GM23338 (cell line): ENCODE measurements around the gene CDC23.

ENCODE experiments used
- CREB1 ChIP-seq: fragments of 250-450 bp; sonication (Bioruptor Pico); IDR thresholded peaks from 2 replicates; pipeline ENCODE4 v1.5.0; 2020; ENCODE audit warnings: low read depth, mild to moderate bottlenecking, moderate library complexity
- CTCF ChIP-seq, 2 experiments: fragments of 200-600 bp in 1 of 2; sonication (generic) in 1 of 2; conservative IDR thresholded peaks; 2 replicates each; pipeline versions ENCODE4 v1.5.1 to v1.6.1; 2016 to 2017; ENCODE audit warnings: antibody characterized with exemption in 2 of 2, low read depth in 2 of 2, mild to moderate bottlenecking in 2 of 2, moderate library complexity in 1 of 2
- EZH2 ChIP-seq: fragments of 200-600 bp; sonication (generic); IDR thresholded peaks from one replicate; pipeline ENCODE4 v1.8.0; 2017; ENCODE audit warnings: antibody characterized with exemption, mild to moderate bottlenecking, low read depth; ENCODE audit not compliant: unreplicated experiment
- EZH2phosphoT487 ChIP-seq: fragments of 200-600 bp; sonication (generic); IDR thresholded peaks from one replicate; pipeline ENCODE4 v1.8.1; 2018; ENCODE audit warnings: antibody characterized with exemption; ENCODE audit not compliant: unreplicated experiment
- JUNB ChIP-seq: IDR thresholded peaks from one replicate; pipeline ENCODE4 v1.6.1; 2016; ENCODE audit warnings: antibody characterized with exemption; ENCODE audit not compliant: unreplicated experiment
- NANOG ChIP-seq: IDR thresholded peaks from 2 replicates; pipeline ENCODE4 v1.6.1; 2016; ENCODE audit warnings: antibody characterized with exemption, borderline replicate concordance
- POLR2AphosphoS5 ChIP-seq: IDR thresholded peaks from 2 replicates; pipeline ENCODE4 v1.6.1; 2016; ENCODE audit warnings: antibody characterized with exemption, low read depth
- REST ChIP-seq: IDR thresholded peaks from one replicate; pipeline ENCODE4 v1.6.1; 2018; ENCODE audit warnings: antibody characterized with exemption; ENCODE audit not compliant: unreplicated experiment

GRCh38 chr5:138177941-138178515 is 35.1 kb downstream of the CDC23 start:
- TF ChIP-seq POLR2AphosphoS5 (no peak), CTCF (conservative IDR thresholded peaks at IDR 0.05; ENCODE audit: low read depth in 2 of 2) (no peak), REST (no peak), EZH2 (no peak), CREB1 (CRISPR knock-in tag) (no peak), NANOG (no peak), EZH2phosphoT487 (no peak), JUNB (no peak)
